ENCODE data around the gene ZBTB20. TPM values are rescaled to one million over a fixed set of nuclear protein-coding genes. Genes with fewer than 3 reads are reported as not detected.

The ZBTB20 gene
- total RNA-seq, 2 donors from 2014 or later, result 111 to 189 TPM

GRCh38 chr3:115099986-115100571 lies 47.0 kb downstream of the ZBTB20 start:
- H3K4me3 ChIP-seq, result peak overlapping the region; percentile 30 to 35
- TF ChIP-seq POLR2A (IDR thresholded peaks at IDR 0.05) (no peak), POLR2AphosphoS5 (IDR thresholded peaks at IDR 0.05) (peak; percentile 68)
- peak; percentile 33 for DNase-seq (ENCODE audit: low spot score)
- intact Hi-C loops (cut with DNase I), result loop anchor here (5.0 to 10.0 kb wide), 4 partner anchors 58 to 715 kb away; no protein-coding TSS in a partner anchor
- H3K27me3 ChIP-seq (replicated peaks; ENCODE audit: insufficient read depth), result no peaks in the 10 kb centered on the region
- WGBS, result 0% methylated on average over 5 of the region's 5 CpGs
- H3K36me3 ChIP-seq, result no peaks in the 10 kb centered on the region
- H3K27ac ChIP-seq, result peak overlapping the region; percentile 79 to 82
- no peaks in the 10 kb centered on the region for H3K9me3 ChIP-seq
- H3K4me1 ChIP-seq (replicated peaks), result no peaks in the 10 kb centered on the region

- Histone ChIP-seq H3K27me3 (replicated peaks; ENCODE audit: insufficient read depth) (no peaks in the 10 kb centered on the region), H3K9me3 (no peaks in the 10 kb centered on the region), H3K27ac (peak overlapping the region; percentile 79 to 82), H3K36me3 (no peaks in the 10 kb centered on the region), H3K4me1 (replicated peaks) (no peaks in the 10 kb centered on the region), H3K4me3 (peak overlapping the region; percentile 30 to 35)
- 9% methylated on average over 3 of the region's 3 CpGs for WGBS
- intact Hi-C loops (cut with DNase I), result loop anchor here (5.0 to 10.0 kb wide), 4 partner anchors 57 to 715 kb away; no protein-coding TSS in a partner anchor
- no peak for DNase-seq (ENCODE audit: low spot score)
- no peak for TF ChIP-seq POLR2A (IDR thresholded peaks at IDR 0.05)
Measured at GRCh38 chr3:115099134-115099985, 47.7 kb downstream of the ZBTB20 start.

- no peaks in the 10 kb centered on the region for H3K9me3 ChIP-seq
- TF ChIP-seq POLR2A (IDR thresholded peaks at IDR 0.05), result no peak
- no peak for TF ChIP-seq CTCF (IDR thresholded peaks at IDR 0.05)
- TF ChIP-seq POLR2AphosphoS5 (IDR thresholded peaks at IDR 0.05), result no peak
- peak overlapping the region; percentile 7 to 35 for H3K4me3 ChIP-seq
- H3K27me3 ChIP-seq (replicated peaks; ENCODE audit: insufficient read depth), result no peaks in the 10 kb centered on the region
- no peaks in the 10 kb centered on the region for H3K36me3 ChIP-seq
- peak overlapping the region; percentile 79 to 82 for H3K27ac ChIP-seq
- intact Hi-C loops (cut with DNase I), result loop anchor here (5.0 to 10.0 kb wide), 4 partner anchors 56 to 714 kb away; no protein-coding TSS in a partner anchor
- WGBS, result 67% methylated on average over 7 of the region's 7 CpGs
- H3K4me1 ChIP-seq (replicated peaks), result no peaks in the 10 kb centered on the region
- no peak for DNase-seq (ENCODE audit: low spot score)
Measured at GRCh38 chr3:115098354-115099073, 48.6 kb downstream of the ZBTB20 start.

GRCh38 chr3:115095236-115095635 lies 51.9 kb downstream of the ZBTB20 start:
- no peak for DNase-seq (ENCODE audit: low spot score)
- H3K36me3 ChIP-seq, result no peaks in the 10 kb centered on the region
- 84% methylated on average over 1 of the region's 1 CpG for WGBS
- no peak for TF ChIP-seq POLR2A (IDR thresholded peaks at IDR 0.05)
- no peak for TF ChIP-seq POLR2AphosphoS5 (IDR thresholded peaks at IDR 0.05)
- no peak for TF ChIP-seq CTCF (IDR thresholded peaks at IDR 0.05)
- no peaks in the 10 kb centered on the region for H3K9me3 ChIP-seq
- H3K4me1 ChIP-seq (replicated peaks), result peaks cover 4% of the 10 kb centered on the region
- intact Hi-C loops (cut with DNase I), result loop anchor here (5.0 to 10.0 kb wide), 4 partner anchors 53 to 710 kb away; no protein-coding TSS in a partner anchor
- no peak overlapping the region for H3K27ac ChIP-seq
- H3K27me3 ChIP-seq (replicated peaks; ENCODE audit: insufficient read depth), result no peaks in the 10 kb centered on the region
- H3K4me3 ChIP-seq, result no peak overlapping the region

GRCh38 chr3:115092220-115092791 lies 54.8 kb downstream of the ZBTB20 start:
- Histone ChIP-seq H3K27ac (peak overlapping the region; percentile 10 to 29), H3K4me3 (no peak overlapping the region), H3K4me1 (replicated peaks) (peaks cover 4% of the 10 kb centered on the region), H3K27me3 (replicated peaks; ENCODE audit: insufficient read depth) (no peaks in the 10 kb centered on the region), H3K9me3 (no peaks in the 10 kb centered on the region), H3K36me3 (no peaks in the 10 kb centered on the region)
- intact Hi-C loops (cut with DNase I), result loop anchor here (5.0 to 10.0 kb wide), 3 partner anchors 55 to 708 kb away; partner anchors contain the start of gene ZBTB20
- 18% methylated on average over 4 of the region's 4 CpGs for WGBS
- TF ChIP-seq POLR2A (IDR thresholded peaks at IDR 0.05) (no peak), CTCF (IDR thresholded peaks at IDR 0.05) (peak; percentile 24 to 75 (median 64)), POLR2AphosphoS5 (IDR thresholded peaks at IDR 0.05) (peak; percentile 58)
- peak; percentile 62 for DNase-seq (ENCODE audit: low spot score)
